Esophagus squamous epithelium (tissue), 5 donors: ENCODE results near the gene SLAMF9. TPM values are rescaled to one million over a fixed set of nuclear protein-coding genes. Genes with fewer than 3 reads are reported as not detected.

Experiments
- DNase-seq: peaks from one replicate; lab custom pipeline; 2025; lab: John Stamatoyannopoulos, UW
- H3K27ac ChIP-seq, 4 donors: fragments of 200-600 bp; sonication (generic); one replicate each; pipeline ENCODE4 v1.5.1; 2016 to 2019; ENCODE audit warnings: mild to moderate bottlenecking in 1 of 4
- H3K27me3 ChIP-seq, 4 donors: fragments of 200-600 bp; sonication (generic); 1 replicate in 3 of 4; 2 replicates in 1 of 4; pipeline versions ENCODE4 v1.5.1 to v1.6.0; 2017 to 2021; ENCODE audit warnings: antibody characterized with exemption in 1 of 4
- H3K36me3 ChIP-seq, 3 donors: fragments of 200-600 bp; sonication (generic); one replicate each; pipeline ENCODE4 v1.5.1; 2016 to 2019
- H3K4me1 ChIP-seq, 3 donors: fragments of 200-600 bp; sonication (generic); one replicate each; pipeline ENCODE4 v1.5.1; 2017 to 2019
- H3K4me3 ChIP-seq, 4 donors: fragments of 200-600 bp; sonication (generic); 1 replicate in 3 of 4; 2 replicates in 1 of 4; pipeline ENCODE4 v1.5.1; 2016 to 2019; ENCODE audit warnings: mild to moderate bottlenecking in 2 of 4, moderate library complexity in 1 of 4
- H3K9me3 ChIP-seq, 3 donors: fragments of 200-600 bp; sonication (generic); one replicate each; pipeline ENCODE4 v1.5.1; 2016 to 2019
- POLR2A ChIP-seq, 4 donors: fragments of 450-650 bp; IDR thresholded peaks; one replicate each; pipeline ENCODE4 v1.6.1; 2017; ENCODE audit warnings: antibody characterized with exemption in 4 of 4, mild to moderate bottlenecking in 4 of 4, moderate library complexity in 3 of 4
- WGBS, 2 donors: methylation state at CpG; one replicate each; pipeline ENCODE4 v1.1.5; 2018; 5-methylcytosine and 5-hydroxymethylcytosine counted together
- intact Hi-C: fragments of 100-400 bp; cut with DNase I; formaldehyde crosslinking; loops from one replicate; pipeline ENCODE4 v1.15.0; 2022
- total RNA-seq, 4 donors: library from RNA; depleted of rRNA; stranded (reverse); fragments of >200 nt; gene quantifications; one replicate each; pipeline ENCODE4 v1.1.0, GENCODE V29; 2016
- TF ChIP-seq, protein P1 (sequence below), 6 experiments: fragments of 450-650 bp in 4 of 6; fragments of 200-600 bp in 2 of 6; sonication (generic) in 2 of 6; IDR thresholded peaks; one replicate each; pipeline ENCODE4 v1.5.1; 2016 to 2019; ENCODE audit warnings: antibody characterized with exemption in 6 of 6, mild to moderate bottlenecking in 4 of 6, moderate library complexity in 4 of 6
- donor health status: DM: yes; HTN: yes; CAD: no.

Gene SLAMF9
- total RNA-seq, 4 donors from 2014 or later: 0.92 to 0.99 TPM; not detected in 2

DNA sequence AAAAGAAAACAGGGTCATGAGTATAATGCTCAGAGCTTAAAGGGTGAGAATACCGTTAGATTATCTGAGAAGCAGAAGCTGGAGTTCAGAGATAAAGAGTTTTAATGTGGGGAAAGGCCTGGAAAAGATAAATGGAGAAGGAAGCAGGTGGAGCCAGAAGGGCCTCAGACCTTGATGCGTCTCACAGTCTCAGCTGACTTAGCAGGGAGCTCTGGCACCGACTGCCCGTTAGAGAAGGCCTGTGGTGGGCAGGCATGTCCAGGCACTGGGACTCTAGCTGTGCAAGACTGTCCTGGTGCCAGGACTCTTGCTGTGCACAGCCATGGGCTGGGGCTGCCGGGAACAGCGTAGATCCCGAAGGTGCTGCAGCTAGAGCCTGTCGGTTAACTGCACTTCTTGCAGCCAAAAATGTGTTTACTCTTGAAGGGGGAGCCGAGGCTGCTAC lies 3.8 kb upstream of the SLAMF9 start:
- Histone ChIP-seq H3K4me1 (peaks cover 7 to 75% (median 7%) of the 10 kb centered on the region in 3 donors), H3K36me3 (no peaks in the 10 kb centered on the region), H3K27me3 (peaks cover 0 to 7% (median 0%) of the 10 kb centered on the region in 4 donors), H3K27ac (peak overlapping the region in 3 of 4 donors; percentile 35 to 62 (median 39)), H3K9me3 (no peaks in the 10 kb centered on the region), H3K4me3 (no peak overlapping the region)
- intact Hi-C loops: no loop called here
- no peak for DNase-seq
- 21 to 42% methylated on average over 6 to 9 of the region's 9 CpGs for WGBS, 2 donors
- TF ChIP-seq, protein P1, sequence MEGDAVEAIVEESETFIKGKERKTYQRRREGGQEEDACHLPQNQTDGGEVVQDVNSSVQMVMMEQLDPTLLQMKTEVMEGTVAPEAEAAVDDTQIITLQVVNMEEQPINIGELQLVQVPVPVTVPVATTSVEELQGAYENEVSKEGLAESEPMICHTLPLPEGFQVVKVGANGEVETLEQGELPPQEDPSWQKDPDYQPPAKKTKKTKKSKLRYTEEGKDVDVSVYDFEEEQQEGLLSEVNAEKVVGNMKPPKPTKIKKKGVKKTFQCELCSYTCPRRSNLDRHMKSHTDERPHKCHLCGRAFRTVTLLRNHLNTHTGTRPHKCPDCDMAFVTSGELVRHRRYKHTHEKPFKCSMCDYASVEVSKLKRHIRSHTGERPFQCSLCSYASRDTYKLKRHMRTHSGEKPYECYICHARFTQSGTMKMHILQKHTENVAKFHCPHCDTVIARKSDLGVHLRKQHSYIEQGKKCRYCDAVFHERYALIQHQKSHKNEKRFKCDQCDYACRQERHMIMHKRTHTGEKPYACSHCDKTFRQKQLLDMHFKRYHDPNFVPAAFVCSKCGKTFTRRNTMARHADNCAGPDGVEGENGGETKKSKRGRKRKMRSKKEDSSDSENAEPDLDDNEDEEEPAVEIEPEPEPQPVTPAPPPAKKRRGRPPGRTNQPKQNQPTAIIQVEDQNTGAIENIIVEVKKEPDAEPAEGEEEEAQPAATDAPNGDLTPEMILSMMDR (IDR thresholded peaks at IDR 0.05): no peak
- TF ChIP-seq POLR2A (IDR thresholded peaks at IDR 0.05): no peak

DNA sequence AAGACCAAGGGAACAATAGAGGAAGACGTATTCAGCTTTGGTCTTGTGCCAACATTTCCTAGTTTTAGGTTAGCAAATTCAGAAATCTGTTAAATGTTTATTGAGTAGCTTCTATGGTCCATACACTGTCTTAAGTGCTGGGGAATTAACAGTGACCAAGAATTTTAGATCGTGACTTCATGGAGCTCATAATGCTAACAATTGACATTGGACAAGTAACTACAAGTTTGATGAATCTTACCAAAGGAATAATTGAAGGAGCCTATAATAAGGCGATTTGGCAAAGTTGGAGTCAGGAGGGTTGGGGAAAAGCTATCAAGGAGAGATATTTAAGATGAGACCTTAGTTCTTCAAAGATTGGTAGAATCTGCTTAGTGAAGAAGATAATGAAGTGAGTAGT lies 1.4 kb upstream of the SLAMF9 start:
- TF ChIP-seq, protein P1 (IDR thresholded peaks at IDR 0.05): no peak
- no peak for TF ChIP-seq POLR2A (IDR thresholded peaks at IDR 0.05)
- no peaks in the 10 kb centered on the region for H3K36me3 ChIP-seq
- 33 to 49% methylated on average over 3 of the region's 3 CpGs for WGBS, 2 donors
- intact Hi-C loops: no loop called here
- no peaks in the 10 kb centered on the region for H3K9me3 ChIP-seq
- no peak overlapping the region for H3K4me3 ChIP-seq
- no peak for DNase-seq
- H3K27ac ChIP-seq: no peak overlapping the region
- peaks cover 4 to 57% (median 5%) of the 10 kb centered on the region in 3 donors for H3K4me1 ChIP-seq
- peaks cover 0 to 17% (median 0%) of the 10 kb centered on the region in 4 donors for H3K27me3 ChIP-seq

DNA sequence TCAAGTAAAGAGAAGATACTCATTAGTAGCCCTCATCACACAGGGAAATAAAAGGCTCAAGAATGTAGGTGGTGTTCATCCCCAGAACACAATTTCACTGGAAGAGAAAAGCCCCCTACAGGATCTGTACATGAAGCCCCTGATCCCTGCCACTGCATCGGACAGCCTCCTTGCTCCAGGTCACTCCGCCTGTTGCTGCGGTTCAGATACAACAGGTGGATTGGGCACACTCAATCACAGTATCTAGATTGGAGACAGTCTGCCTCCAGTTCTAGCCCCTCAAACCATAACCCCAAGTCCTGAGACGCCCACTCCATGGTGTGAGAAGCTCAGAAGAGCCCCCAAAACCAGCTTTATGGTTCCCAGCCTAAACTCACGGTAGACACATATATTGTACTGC lies 1.1 kb downstream of the SLAMF9 start:
- no peak overlapping the region for H3K27ac ChIP-seq
- H3K36me3 ChIP-seq: no peaks in the 10 kb centered on the region
- H3K9me3 ChIP-seq: no peaks in the 10 kb centered on the region
- no peak for TF ChIP-seq POLR2A (IDR thresholded peaks at IDR 0.05)
- TF ChIP-seq, protein P1 (IDR thresholded peaks at IDR 0.05): no peak
- intact Hi-C loops: no loop called here
- H3K27me3 ChIP-seq: peaks cover 0 to 17% (median 0%) of the 10 kb centered on the region in 4 donors
- peaks cover 2 to 54% (median 10%) of the 10 kb centered on the region in 3 donors for H3K4me1 ChIP-seq
- no peak overlapping the region for H3K4me3 ChIP-seq
- WGBS, 2 donors: 93 to 96% methylated on average over 3 to 4 of the region's 5 CpGs
- no peak for DNase-seq

DNA sequence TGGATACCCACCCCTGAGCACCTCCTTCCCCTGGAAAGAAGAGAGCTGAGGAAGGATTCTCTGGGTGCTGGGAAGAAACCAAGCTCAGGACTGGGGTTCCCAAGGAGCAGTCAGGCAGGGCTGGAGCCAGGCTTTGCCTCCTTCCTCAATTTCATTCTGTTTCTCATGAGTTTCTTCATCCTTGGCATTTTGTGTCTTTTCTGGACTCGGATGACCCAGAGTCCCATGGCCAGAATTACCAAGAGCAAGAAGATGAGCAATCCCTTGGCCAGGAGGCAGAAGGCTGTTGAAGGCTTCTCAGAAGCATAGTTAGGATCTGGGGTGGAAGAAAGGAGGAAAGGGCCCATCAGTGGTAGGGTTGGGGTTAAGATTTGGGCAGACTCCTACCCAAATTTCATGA lies 2.5 kb downstream of the SLAMF9 start:
- no peak overlapping the region for H3K4me3 ChIP-seq
- H3K27me3 ChIP-seq: peaks cover 0 to 17% (median 0%) of the 10 kb centered on the region in 4 donors
- no peak for DNase-seq
- peaks cover 0 to 56% (median 11%) of the 10 kb centered on the region in 3 donors for H3K4me1 ChIP-seq
- no peaks in the 10 kb centered on the region for H3K36me3 ChIP-seq
- no peaks in the 10 kb centered on the region for H3K9me3 ChIP-seq
- no peak for TF ChIP-seq POLR2A (IDR thresholded peaks at IDR 0.05)
- TF ChIP-seq, protein P1 (IDR thresholded peaks at IDR 0.05): no peak
- intact Hi-C loops: no loop called here
- 75% methylated on average over 1 of the region's 1 CpG; no CpG with 5 or more reads in 1 of the 2 donors for WGBS, 2 donors
- H3K27ac ChIP-seq: no peak overlapping the region

DNA sequence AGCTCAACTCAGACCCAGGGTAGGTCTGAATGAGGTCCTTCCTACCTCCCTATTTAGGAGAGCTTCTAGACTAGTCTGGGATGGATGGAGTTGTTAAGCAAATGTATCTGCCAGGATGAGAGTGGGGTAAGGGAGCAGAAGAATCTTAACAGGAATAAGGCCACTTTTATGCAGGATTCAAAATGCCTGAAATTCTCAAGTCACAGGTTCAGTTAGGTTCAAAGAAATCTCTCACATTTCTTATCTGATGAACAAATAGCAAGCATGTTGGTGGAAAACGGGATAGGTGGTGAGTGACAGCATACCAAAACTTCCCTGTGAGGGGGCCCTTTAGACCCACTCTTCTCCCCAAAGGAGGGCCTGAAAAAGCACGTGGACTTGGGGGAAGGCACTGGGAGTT lies 3.0 kb downstream of the SLAMF9 start:
- H3K4me1 ChIP-seq: peaks cover 0 to 60% (median 13%) of the 10 kb centered on the region in 3 donors
- no peak for DNase-seq
- H3K36me3 ChIP-seq: no peaks in the 10 kb centered on the region
- no peaks in the 10 kb centered on the region for H3K9me3 ChIP-seq
- no peak overlapping the region for H3K27ac ChIP-seq
- H3K4me3 ChIP-seq: no peak overlapping the region
- 66 to 75% methylated on average over 2 of the region's 2 CpGs for WGBS, 2 donors
- TF ChIP-seq, protein P1 (IDR thresholded peaks at IDR 0.05): no peak
- TF ChIP-seq POLR2A (IDR thresholded peaks at IDR 0.05): no peak
- intact Hi-C loops: no loop called here
- peaks cover 0 to 17% (median 0%) of the 10 kb centered on the region in 4 donors for H3K27me3 ChIP-seq
